Immature natural killer cell (primary cell): ENCODE results near the gene SLAMF6. TPM values are rescaled to one million over a fixed set of nuclear protein-coding genes. Genes with fewer than 3 reads are reported as not detected.
"Not testable (repeated sequence)": the region's sequence is repeated elsewhere in the genome, so short reads cannot be mapped to it uniquely, and the experiment has no call there.

Experiments
- DNase-seq, 3 donors: peaks; one replicate each; pipeline ENCODE4 v3.0.0; 2022; ENCODE audit warnings: mixed read lengths in 1 of 3
- H3K27ac Mint-ChIP-seq, 6 donors: one replicate each; pipeline ENCODE4 v1.8.0; 2020; ENCODE audit warnings: mixed read lengths in 6 of 6, mild to moderate bottlenecking in 5 of 6, inconsistent platforms in 4 of 6, moderate library complexity in 3 of 6
- H3K27me3 Mint-ChIP-seq, 3 donors: one replicate each; pipeline ENCODE4 v1.8.0; 2020 to 2021; ENCODE audit warnings: low read depth in 3 of 3, mild to moderate bottlenecking in 3 of 3, mixed read lengths in 3 of 3, moderate library complexity in 3 of 3, inconsistent platforms in 1 of 3
- H3K36me3 Mint-ChIP-seq, 3 donors: one replicate each; pipeline ENCODE4 v1.8.0; 2020; ENCODE audit warnings: mixed read lengths in 3 of 3, inconsistent platforms in 2 of 3, mild to moderate bottlenecking in 2 of 3
- H3K4me1 Mint-ChIP-seq, 2 donors: one replicate each; pipeline ENCODE4 v1.8.0; 2020; ENCODE audit warnings: inconsistent platforms in 2 of 2, mild to moderate bottlenecking in 2 of 2, mixed read lengths in 2 of 2, moderate library complexity in 1 of 2
- H3K4me3 Mint-ChIP-seq, 5 donors: one replicate each; pipeline ENCODE4 v1.8.0; 2020; ENCODE audit warnings: mild to moderate bottlenecking in 5 of 5, mixed read lengths in 5 of 5, inconsistent platforms in 3 of 5, moderate library complexity in 3 of 5
- H3K9me3 Mint-ChIP-seq, 6 donors: one replicate each; pipeline ENCODE4 v1.8.0; 2020; ENCODE audit warnings: mild to moderate bottlenecking in 6 of 6, mixed read lengths in 6 of 6, inconsistent platforms in 4 of 6, moderate library complexity in 3 of 6
- polyA plus RNA-seq, 3 donors: library from polyadenylated mRNA; unstranded; fragments of 300-500 nt; fragmentation: Illumina TruSeq; gene quantifications; one replicate each; pipeline ENCODE4 v1.2.3, GENCODE V29; 2021

SLAMF6 gene
- polyA plus RNA-seq, 3 donors from 2014 or later: 105 to 210 (median 125) TPM

DNA sequence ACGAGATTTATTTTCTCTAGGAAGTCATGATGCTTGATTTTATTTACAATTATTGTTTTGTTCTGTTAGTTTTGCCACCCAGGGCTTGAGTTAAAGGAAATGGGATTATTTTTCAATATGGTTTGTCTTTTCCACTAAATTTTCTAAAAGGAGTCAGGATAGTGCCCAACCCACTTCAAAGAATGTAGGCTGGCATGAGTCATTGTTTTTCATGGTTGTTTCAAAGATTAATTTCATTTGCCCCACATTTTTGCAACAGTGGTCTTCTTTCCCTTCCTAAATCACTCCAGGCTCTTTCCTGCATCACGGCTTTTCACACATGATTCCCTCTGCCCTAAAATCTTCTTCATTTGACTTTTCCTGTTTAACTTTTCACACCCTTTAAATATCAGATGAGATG is 2.5 kb downstream of the SLAMF6 start:
- peak overlapping the region; percentile 92 to 98 (median 96) for H3K27ac Mint-ChIP-seq
- H3K4me1 Mint-ChIP-seq: peaks cover 87 to 89% of the 10 kb centered on the region in 2 donors
- no peaks in the 10 kb centered on the region for H3K9me3 Mint-ChIP-seq
- H3K27me3 Mint-ChIP-seq: peaks cover 0 to 5% (median 2%) of the 10 kb centered on the region in 3 donors
- peak overlapping the region; percentile 95 to 98 (median 97) for H3K4me3 Mint-ChIP-seq
- no peak for DNase-seq
- peaks cover 8 to 19% (median 15%) of the 10 kb centered on the region in 3 donors for H3K36me3 Mint-ChIP-seq

DNA sequence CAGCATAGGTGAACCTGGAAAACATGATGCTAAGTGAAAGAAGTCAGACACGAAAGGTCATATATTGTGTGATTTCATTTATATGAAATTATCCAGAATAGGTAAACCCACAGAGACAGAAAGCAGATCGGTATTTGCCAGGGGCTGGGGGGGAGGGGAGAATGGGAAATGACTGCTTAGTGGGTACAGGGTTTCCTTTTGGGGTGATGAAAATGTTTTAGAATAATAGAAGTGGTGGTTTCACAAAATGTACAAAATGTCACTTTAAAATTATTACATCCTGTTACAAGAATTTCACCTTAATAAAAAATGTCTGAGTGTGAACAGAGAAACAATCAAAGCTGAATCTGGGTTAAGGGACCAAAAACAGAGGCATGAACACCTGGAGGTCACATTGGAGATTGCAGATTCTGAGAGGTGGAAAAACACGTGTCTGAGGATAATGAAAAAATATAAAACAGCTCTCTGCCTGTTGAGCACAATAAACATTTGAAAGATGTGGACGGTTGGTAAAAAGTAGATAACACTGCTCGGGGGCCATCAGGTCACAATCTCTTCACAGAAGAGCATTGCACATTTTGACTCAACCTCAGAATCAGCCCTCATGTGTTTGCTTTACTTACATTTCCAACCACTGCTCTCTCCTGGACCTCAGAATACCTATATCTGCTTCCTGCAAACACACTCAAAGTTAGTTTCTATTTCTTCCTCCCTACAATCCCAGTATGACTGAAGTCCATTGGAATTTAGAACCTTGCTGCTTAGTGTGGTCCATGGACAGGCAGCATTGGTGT is 3.2 kb downstream of the SLAMF6 start:
- peak; percentile 44 to 60 (median 53) for DNase-seq

DNA sequence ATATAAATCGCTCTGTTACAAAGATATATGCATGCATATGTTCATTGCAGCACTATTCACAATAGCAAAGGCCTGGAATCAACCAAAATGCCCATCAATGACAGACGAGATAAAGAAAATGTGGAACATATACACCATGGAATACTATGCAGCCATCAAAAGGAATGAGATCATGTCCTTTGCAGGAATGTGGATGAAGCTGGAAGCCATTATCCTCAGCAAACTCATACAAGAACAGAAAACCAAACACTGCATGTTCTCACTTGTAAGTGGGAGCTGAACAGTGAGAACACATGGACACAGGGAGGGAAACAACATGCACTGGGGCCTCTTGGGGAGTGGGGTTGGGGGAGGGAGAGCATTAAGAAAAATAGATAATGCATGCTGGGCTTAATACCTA is 5.5 kb downstream of the SLAMF6 start:
- peak overlapping the region in 5 of 6 donors; percentile 47 to 88 (median 77) for H3K27ac Mint-ChIP-seq
- H3K9me3 Mint-ChIP-seq, DNase-seq, H3K27me3 Mint-ChIP-seq: not testable (repeated sequence)
- peaks cover 97 to 100% of the 10 kb centered on the region in 2 donors for H3K4me1 Mint-ChIP-seq
- peaks cover 17 to 37% (median 19%) of the 10 kb centered on the region in 3 donors for H3K36me3 Mint-ChIP-seq
- peak overlapping the region; percentile 72 to 95 (median 78) for H3K4me3 Mint-ChIP-seq

More for the DNA sequence above, 3.2 kb downstream of the SLAMF6 start:
- Mint-ChIP-seq H3K4me3 (peak overlapping the region; percentile 95 to 98 (median 97)), H3K27me3 (peaks cover 0 to 5% (median 2%) of the 10 kb centered on the region in 3 donors), H3K4me1 (peaks cover 93 to 97% of the 10 kb centered on the region in 2 donors), H3K27ac (peak overlapping the region; percentile 92 to 98 (median 96)), H3K9me3 (no peaks in the 10 kb centered on the region), H3K36me3 (peaks cover 8 to 19% (median 15%) of the 10 kb centered on the region in 3 donors)

DNA sequence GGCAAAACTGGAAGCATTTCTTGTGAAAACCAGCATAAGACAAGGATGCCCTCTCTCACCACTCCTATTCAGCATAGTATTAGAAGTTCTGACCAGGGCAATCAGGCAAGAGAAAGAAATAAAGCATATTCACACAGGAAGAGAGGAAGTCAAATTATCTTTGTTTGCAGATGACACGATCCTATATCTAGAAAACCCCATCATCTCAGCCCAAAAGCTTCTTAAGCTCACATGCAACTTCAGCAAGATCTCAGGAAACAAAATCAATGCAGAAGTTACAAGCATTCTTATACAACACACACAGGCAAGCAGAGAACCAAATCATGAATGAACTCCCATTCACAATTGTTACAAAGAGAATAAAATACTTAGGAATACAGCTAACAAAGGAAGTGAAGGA is 7.1 kb downstream of the SLAMF6 start:
- H3K27me3 Mint-ChIP-seq, H3K9me3 Mint-ChIP-seq, DNase-seq: not testable (repeated sequence)
- Mint-ChIP-seq H3K4me3 (peak overlapping the region; percentile 56 to 86 (median 78)), H3K36me3 (peaks cover 26 to 45% (median 27%) of the 10 kb centered on the region in 3 donors), H3K4me1 (peaks cover 96 to 97% of the 10 kb centered on the region in 2 donors), H3K27ac (peak overlapping the region; percentile 54 to 89 (median 88))

DNA sequence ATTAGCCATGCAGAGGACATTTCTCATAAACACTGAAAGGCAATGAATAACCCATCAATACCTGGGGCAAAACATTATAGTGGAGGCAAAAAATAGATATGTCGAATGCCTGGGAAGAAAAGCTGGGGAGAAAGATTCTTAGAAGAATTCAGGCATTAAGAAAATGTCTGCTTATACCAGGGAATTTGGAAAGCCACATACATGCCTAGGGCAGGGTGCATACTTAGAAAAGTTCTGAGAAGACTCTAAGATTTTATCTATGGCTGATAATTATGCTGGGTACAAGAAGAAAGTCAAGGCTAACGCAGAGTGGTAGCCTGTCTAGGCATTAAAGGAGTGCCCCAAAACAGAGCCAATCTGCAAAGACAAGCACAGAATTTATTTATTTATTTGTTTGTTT is 18.4 kb downstream of the SLAMF6 start:
- Mint-ChIP-seq H3K36me3 (peaks cover 55 to 71% (median 63%) of the 10 kb centered on the region in 3 donors), H3K4me3 (peak overlapping the region in 3 of 5 donors; percentile 1 to 44 (median 30)), H3K4me1 (peaks cover 77 to 96% of the 10 kb centered on the region in 2 donors), H3K27me3 (no peaks in the 10 kb centered on the region), H3K27ac (peak overlapping the region; percentile 23 to 81 (median 78)), H3K9me3 (peaks cover 17 to 51% (median 40%) of the 10 kb centered on the region in 6 donors)
- no peak for DNase-seq

DNA sequence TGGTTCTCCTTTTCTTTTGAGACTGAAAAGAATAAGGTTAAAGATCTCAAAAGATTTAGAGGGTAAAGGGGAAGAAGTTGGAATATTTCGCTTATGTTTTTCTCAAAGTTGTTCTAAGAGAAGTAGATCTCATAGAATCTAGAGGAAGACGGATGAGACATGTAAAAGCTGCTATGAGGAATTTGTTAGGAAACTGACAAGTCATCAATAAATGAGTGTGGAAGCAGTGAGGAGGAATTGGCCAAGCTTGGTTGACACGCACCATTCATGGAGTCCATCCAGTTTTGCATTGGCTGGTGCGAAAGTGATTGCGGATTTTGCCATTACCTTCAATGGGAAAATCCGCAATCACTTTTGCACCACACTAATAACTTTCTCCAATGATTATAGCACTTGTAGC is 20.0 kb downstream of the SLAMF6 start:
- DNase-seq: no peak
- peak overlapping the region; percentile 52 to 91 (median 80) for H3K27ac Mint-ChIP-seq
- peaks cover 83 to 99% of the 10 kb centered on the region in 2 donors for H3K4me1 Mint-ChIP-seq
- H3K4me3 Mint-ChIP-seq: peak overlapping the region in 4 of 5 donors; percentile 15 to 58 (median 38)
- H3K9me3 Mint-ChIP-seq: peaks cover 15 to 37% (median 28%) of the 10 kb centered on the region in 6 donors
- H3K36me3 Mint-ChIP-seq: peaks cover 56 to 71% (median 65%) of the 10 kb centered on the region in 3 donors
- no peaks in the 10 kb centered on the region for H3K27me3 Mint-ChIP-seq

DNA sequence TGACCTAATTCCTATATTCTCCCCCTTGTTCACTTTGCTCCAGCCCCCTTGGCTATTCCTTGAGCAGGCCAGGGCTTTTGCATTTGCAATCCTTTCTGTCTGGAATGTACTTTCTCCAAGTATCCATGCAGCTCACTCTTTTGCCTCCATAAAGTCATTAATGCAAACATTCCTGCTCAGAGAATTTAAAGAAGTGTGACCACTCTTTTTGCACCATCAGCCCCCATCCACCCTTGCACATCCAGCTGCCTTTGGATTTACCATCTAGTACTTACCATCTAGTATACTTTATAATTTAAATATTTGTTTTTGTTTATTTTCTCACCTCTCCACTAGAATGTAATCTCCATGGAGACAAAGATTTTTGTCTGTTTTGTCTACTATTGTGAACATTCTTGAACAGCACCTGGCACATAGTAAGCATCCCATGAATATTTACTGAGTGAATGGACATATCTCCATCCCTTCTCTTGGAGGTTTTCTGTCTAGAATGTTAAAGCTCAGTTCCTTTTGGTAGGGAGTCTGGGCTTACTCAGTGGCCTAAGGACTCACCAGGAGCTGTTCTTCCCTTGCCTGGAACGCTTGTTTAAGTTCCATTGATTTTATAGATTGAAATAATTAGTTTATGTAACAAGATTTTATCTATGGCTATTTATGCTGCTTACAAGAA is 22.6 kb downstream of the SLAMF6 start:
- H3K27me3 Mint-ChIP-seq: no peaks in the 10 kb centered on the region

DNA sequence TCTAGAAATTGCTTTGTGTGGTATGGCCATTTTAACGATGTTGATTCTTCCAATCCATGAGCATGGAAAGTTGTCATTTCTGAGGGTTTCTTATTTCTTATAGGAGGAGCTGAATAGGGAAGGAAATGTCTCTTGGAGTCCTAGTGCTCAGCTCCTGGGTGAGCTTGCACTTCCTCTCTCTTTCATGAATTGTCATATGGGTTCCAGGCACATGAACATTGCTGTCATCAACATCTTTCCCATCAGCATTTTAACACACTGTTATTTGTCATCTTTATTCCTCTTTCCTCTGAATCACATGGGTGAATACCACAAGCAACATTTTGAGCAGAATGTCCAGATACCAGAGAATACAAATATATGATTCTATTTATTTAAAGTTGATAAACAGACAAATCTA is 23.4 kb downstream of the SLAMF6 start:
- Mint-ChIP-seq H3K9me3 (peaks cover 0 to 3% (median under 1%) of the 10 kb centered on the region in 6 donors), H3K4me3 (no peak overlapping the region), H3K27me3 (no peaks in the 10 kb centered on the region), H3K36me3 (peaks cover 34 to 59% (median 48%) of the 10 kb centered on the region in 3 donors), H3K27ac (peak overlapping the region; percentile 22 to 73 (median 46)), H3K4me1 (peaks cover 80 to 100% of the 10 kb centered on the region in 2 donors)
- no peak for DNase-seq

More for the DNA sequence above, 22.6 kb downstream of the SLAMF6 start:
- DNase-seq: no peak
- H3K4me1 Mint-ChIP-seq: peaks cover 79 to 100% of the 10 kb centered on the region in 2 donors
- H3K9me3 Mint-ChIP-seq: peaks cover under 1 to 10% (median 4%) of the 10 kb centered on the region in 6 donors
- peak overlapping the region; percentile 12 to 76 (median 63) for H3K27ac Mint-ChIP-seq
- H3K36me3 Mint-ChIP-seq: peaks cover 32 to 56% (median 46%) of the 10 kb centered on the region in 3 donors
- H3K4me3 Mint-ChIP-seq: no peak overlapping the region

DNA sequence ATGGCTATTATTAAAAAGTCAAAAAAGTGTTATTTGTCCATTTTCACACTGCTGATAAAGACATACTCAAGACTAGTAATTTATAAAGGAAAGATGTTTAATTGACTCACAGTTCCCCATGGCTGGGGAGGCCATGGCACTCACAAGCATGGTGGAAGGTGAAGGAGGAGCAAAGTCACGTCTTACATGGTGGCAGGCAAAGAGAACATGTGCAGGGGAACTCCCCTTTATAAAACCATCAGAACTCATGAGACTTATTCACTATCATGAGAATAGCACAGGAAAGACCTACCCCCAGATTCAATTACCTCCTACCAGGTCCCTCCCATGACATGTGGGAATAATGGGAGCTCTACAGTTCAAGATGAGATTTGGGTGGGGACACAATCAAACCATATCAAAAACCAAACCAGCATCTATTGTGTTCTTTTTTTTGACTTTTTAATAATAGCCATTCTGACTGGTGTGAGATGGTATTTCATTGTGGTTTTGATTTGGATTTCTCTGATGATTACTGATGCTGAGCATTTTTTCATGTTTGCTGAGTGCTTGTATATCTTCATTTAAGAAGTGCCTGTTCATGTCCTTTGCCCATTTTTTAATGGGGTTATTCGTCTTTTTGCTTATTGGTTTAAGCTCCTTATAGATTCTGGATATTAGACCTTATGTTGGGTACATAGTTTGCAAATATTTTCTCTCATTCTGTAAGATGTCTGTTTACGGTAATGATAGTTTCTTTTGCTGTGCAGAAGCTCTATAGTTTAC is 24.6 kb downstream of the SLAMF6 start:
- Mint-ChIP-seq H3K4me1 (peaks cover 72 to 93% of the 10 kb centered on the region in 2 donors), H3K4me3 (peak overlapping the region in 1 of 5 donors; percentile 5), H3K27ac (peak overlapping the region in 5 of 6 donors; percentile 21 to 35 (median 23)), H3K36me3 (peaks cover 33 to 63% (median 53%) of the 10 kb centered on the region in 3 donors)
- not testable (repeated sequence) for H3K27me3 Mint-ChIP-seq, DNase-seq, H3K9me3 Mint-ChIP-seq

DNA sequence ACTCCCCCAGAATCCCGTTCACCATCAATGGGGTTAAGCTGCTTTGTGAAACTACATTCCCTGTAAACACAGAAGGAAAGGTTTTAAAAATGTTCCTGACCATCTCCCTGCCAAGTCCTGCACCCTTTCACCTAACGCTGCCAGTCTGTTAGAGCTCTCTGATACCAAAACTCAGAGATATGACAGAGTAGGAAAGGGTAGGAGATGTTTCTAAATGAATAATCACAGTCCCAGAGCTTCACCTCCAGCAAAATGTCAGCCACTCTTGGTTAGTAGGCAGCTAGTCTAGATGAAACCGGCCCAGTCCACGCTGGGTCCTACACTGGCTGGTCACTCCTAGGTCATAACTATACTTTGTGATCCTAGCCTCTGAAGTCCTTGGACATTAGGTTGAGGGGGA is 26.7 kb downstream of the SLAMF6 start:
- Mint-ChIP-seq H3K36me3 (peaks cover 28 to 45% (median 41%) of the 10 kb centered on the region in 3 donors), H3K9me3 (peaks cover 0 to 2% (median 0%) of the 10 kb centered on the region in 6 donors)

DNA sequence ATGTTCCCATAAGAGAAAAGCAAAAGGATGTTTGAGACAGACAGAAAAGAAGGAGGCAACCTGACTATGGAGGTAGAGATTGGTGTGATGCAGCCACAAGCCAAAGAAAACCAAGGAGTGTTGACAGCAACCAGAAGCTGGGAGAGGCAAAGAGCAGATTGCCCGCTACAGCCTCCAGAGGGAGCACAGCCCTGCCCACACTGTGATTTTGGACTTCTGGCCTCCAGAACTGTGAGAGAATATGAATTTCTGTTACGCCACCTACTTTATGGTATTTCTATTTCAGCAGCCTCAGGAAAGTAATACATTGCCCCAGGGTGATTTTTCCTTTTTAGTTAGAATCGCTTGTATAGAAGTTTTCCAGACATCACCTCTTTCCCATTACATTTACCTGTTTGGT is 28.4 kb downstream of the SLAMF6 start:
- Mint-ChIP-seq H3K4me3 (no peak overlapping the region), H3K36me3 (peaks cover 30 to 46% (median 36%) of the 10 kb centered on the region in 3 donors), H3K27me3 (no peaks in the 10 kb centered on the region), H3K9me3 (peaks cover 0 to under 1% (median 0%) of the 10 kb centered on the region in 6 donors), H3K27ac (peak overlapping the region in 5 of 6 donors; percentile 56 to 80 (median 77)), H3K4me1 (peaks cover 43 to 62% of the 10 kb centered on the region in 2 donors)
- DNase-seq: no peak

More for the DNA sequence above, 26.7 kb downstream of the SLAMF6 start:
- H3K4me1 Mint-ChIP-seq: peaks cover 52 to 72% of the 10 kb centered on the region in 2 donors
- H3K27me3 Mint-ChIP-seq: no peaks in the 10 kb centered on the region
- DNase-seq: no peak
- no peak overlapping the region for H3K4me3 Mint-ChIP-seq
- H3K27ac Mint-ChIP-seq: peak overlapping the region in 5 of 6 donors; percentile 21 to 70 (median 34)

DNA sequence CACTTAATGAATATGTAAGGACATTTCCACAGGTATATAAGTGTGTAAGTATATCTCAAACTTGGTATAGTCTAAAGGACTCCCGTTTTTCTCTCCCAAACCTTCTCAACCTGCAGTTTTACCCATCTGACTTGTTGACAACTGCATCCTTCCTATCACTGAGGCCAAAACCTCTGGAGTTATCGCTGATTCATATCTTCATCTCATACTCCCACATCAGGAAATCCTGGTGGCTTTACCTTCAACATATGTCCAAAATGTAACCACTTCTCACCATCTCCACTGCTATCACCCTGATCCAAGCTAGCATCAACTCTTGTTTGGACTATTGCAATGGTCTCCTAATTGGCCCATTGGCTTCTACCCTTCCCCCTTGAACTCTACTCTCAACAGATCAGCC is 30.4 kb downstream of the SLAMF6 start:
- Mint-ChIP-seq H3K36me3 (peaks cover 16 to 44% (median 28%) of the 10 kb centered on the region in 3 donors), H3K4me3 (no peak overlapping the region), H3K27ac (no peak overlapping the region), H3K4me1 (peaks cover 27 to 55% of the 10 kb centered on the region in 2 donors), H3K9me3 (no peaks in the 10 kb centered on the region), H3K27me3 (no peaks in the 10 kb centered on the region)
- no peak for DNase-seq

DNA sequence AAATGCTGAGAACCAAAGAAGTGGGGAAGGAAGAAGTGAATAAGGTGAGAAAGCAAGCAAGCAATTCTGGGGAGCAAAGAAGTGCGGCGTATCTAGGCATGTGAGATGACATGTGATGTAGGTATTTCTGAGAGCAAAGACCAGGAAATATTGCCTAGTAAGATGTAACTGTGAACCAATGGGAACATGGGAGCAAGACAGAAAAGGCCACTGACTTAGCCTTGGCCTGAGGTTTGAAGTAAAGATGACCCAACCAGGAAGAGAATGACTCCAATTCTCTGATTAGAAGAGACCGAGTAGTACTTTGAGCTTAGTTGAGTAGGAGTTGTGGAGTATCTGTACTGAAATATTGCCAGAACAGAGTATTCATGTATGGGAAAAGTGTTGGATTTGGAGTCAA is 31.1 kb downstream of the SLAMF6 start:
- no peaks in the 10 kb centered on the region for H3K9me3 Mint-ChIP-seq
- no peak overlapping the region for H3K27ac Mint-ChIP-seq
- no peak overlapping the region for H3K4me3 Mint-ChIP-seq
- H3K27me3 Mint-ChIP-seq: no peaks in the 10 kb centered on the region
- DNase-seq: no peak
- peaks cover 23 to 55% of the 10 kb centered on the region in 2 donors for H3K4me1 Mint-ChIP-seq
- H3K36me3 Mint-ChIP-seq: peaks cover 12 to 45% (median 32%) of the 10 kb centered on the region in 3 donors
